Activated T-cell treated with anti-CD3 and anti-CD28 coated beads, Interleukin-2, amount 50 U/mL, for 24 hours (primary cell): Measurements from ENCODE around the gene VAPB.
A peak's percentile ranks its signal among the peaks of the same experiment; 100 is the strongest.

Source experiments
- DNase-seq: peaks from one replicate; pipeline ENCODE4 v3.0.0-alpha.2; 2020
- H3K27ac Mint-ChIP-seq: 2 replicates; pipeline ENCODE4 v1.8.0; 2020; ENCODE audit warnings: mild to moderate bottlenecking, mixed read lengths
- H3K27me3 Mint-ChIP-seq: 2 replicates; pipeline ENCODE4 v1.8.0; 2020; ENCODE audit warnings: mixed read lengths
- H3K36me3 Mint-ChIP-seq: 2 replicates; pipeline ENCODE4 v1.8.0; 2020; ENCODE audit warnings: low read depth, mixed read lengths
- H3K4me1 Mint-ChIP-seq: 2 replicates; pipeline ENCODE4 v1.8.0; 2020; ENCODE audit warnings: low read depth, mixed read lengths
- H3K4me3 Mint-ChIP-seq: 2 replicates; pipeline ENCODE4 v1.8.0; 2020; ENCODE audit warnings: mild to moderate bottlenecking, moderate library complexity, mixed read lengths
- H3K9me3 Mint-ChIP-seq: 2 replicates; pipeline ENCODE4 v1.8.0; 2020; ENCODE audit warnings: mixed read lengths

The VAPB gene

GRCh38 chr20:58388882-58389323 lies at the start of gene VAPB:
Gene VAPB (plus strand): TSS chr20:58389229. CDS start chr20:58389460, 231 bp downstream.
- H3K4me1 Mint-ChIP-seq = peaks cover 44% of the 10 kb centered on the region
- peak within 1 kb of the TSS; percentile 98 for H3K27ac Mint-ChIP-seq
- H3K27me3 Mint-ChIP-seq = peaks cover 3% of the 10 kb centered on the region
- no peaks in the 10 kb centered on the region for H3K9me3 Mint-ChIP-seq
- peak within 1 kb of the TSS; percentile 97 for H3K4me3 Mint-ChIP-seq
- peaks cover 42% of the 10 kb centered on the region for H3K36me3 Mint-ChIP-seq
- peak; percentile 99 for DNase-seq

DNA sequence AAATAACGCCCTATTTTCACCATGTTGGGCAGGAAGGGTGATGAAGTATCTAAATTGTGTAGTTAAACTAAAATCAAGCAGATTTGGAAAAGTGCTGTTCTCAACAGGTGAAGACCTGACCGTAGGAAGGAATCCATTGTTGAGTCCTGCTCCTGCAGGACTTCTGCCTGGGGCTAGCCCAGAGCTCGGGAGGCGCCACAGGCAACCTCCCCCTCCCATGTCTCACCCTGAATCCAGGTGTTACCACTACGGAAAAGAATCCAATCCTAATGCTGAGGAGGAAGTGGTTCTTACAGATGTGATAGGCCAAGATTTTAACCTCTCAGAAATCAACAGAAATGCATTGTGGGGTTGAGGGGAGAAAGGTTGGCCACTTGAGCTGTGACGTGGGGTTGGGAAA lies 49.3 kb upstream of the VAPB start:
- Mint-ChIP-seq H3K36me3 (peaks cover 68% of the 10 kb centered on the region), H3K27me3 (no peaks in the 10 kb centered on the region), H3K4me1 (peaks cover 47% of the 10 kb centered on the region), H3K9me3 (no peaks in the 10 kb centered on the region), H3K4me3 (no peak overlapping the region), H3K27ac (no peak overlapping the region)
- no peak for DNase-seq

DNA sequence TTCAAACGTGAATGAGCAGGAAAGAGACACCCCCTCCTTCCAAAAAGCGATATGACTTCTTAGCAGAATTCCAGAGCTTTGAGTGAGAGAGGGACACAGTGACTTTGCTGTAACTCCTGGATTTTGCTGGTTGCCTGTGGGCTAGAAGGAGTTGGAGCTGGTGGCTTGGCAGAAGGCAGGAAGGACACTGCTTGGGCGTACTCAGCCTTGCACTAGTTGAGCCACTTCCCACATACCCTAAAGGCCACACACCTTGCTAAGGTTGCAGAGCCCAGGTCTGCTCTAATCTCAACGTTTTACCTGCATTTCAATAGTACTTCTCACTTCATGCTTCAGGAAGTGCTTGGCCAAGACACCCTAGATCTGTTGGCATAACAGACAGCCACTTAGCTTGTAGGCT lies 48.9 kb upstream of the VAPB start:
- H3K9me3 Mint-ChIP-seq = no peaks in the 10 kb centered on the region
- H3K36me3 Mint-ChIP-seq = peaks cover 69% of the 10 kb centered on the region
- no peak overlapping the region for H3K4me3 Mint-ChIP-seq
- peak overlapping the region; percentile 14 for H3K27ac Mint-ChIP-seq
- H3K4me1 Mint-ChIP-seq = peaks cover 47% of the 10 kb centered on the region
- no peak for DNase-seq
- H3K27me3 Mint-ChIP-seq = no peaks in the 10 kb centered on the region

DNA sequence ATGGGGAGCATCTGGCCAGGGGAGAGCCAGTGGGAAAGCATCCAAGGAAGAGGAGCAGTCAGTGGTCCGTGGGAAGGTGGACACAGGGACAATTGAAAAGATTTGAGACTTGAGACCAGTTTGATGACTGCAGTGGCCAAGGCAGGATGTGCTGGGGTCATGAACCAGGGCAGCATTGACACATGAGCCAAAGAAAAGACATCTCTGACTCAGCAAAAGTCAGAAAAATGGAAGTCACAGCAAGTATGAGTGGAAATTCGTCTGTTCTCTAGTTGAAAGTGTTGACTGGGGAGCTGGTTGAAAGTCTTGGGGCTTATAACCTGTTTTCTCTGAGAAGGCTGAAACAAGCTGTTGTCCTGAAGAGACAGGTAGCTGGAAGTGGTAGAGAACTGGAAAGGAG lies 48.2 kb upstream of the VAPB start:
- H3K36me3 Mint-ChIP-seq = peaks cover 71% of the 10 kb centered on the region
- no peaks in the 10 kb centered on the region for H3K9me3 Mint-ChIP-seq
- H3K27ac Mint-ChIP-seq = peak overlapping the region; percentile 24
- peaks cover 46% of the 10 kb centered on the region for H3K4me1 Mint-ChIP-seq
- no peaks in the 10 kb centered on the region for H3K27me3 Mint-ChIP-seq
- H3K4me3 Mint-ChIP-seq = no peak overlapping the region
- DNase-seq = no peak

DNA sequence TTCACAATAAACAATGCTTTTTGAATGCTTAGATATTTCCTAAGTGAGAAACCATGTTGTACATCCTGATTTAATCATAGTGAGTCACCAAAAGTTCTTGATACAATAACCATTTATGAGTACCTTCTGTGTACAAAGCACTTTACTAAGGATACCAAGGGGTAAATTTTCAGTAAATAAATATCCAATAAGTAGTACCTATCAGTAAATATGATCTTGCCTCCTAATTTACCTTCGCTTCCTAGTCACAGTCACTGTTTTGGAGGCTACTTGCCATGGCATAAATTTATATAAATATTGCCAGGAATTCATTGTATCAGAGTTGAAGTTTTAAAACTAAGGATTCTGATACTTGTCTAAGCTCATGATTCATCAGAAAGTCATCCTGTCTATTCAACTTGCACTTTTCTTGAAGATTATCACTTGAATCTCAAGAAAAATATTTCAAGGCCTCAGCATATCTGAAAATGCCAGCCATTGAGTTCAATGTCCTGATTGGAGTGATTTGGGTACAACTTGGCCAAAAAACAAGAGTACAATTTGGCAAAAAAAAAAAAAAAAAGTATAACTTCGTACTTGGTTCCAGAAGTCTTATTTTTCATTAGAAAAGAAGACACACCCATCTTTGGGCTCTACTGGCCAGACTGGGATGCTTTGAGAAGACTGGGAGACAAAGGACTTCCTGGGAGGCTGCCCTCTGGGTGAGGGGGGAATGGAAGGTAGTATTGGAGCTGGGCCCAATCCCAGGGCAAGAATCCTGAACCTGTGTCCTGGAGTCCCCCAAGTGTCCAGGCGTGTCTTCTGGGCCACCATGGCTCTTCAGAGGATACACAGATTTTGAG lies 46.7 kb upstream of the VAPB start:
- peaks cover 41% of the 10 kb centered on the region for H3K4me1 Mint-ChIP-seq
- H3K27me3 Mint-ChIP-seq = no peaks in the 10 kb centered on the region
- H3K9me3 Mint-ChIP-seq = no peaks in the 10 kb centered on the region
- peaks cover 76% of the 10 kb centered on the region for H3K36me3 Mint-ChIP-seq
- H3K4me3 Mint-ChIP-seq = no peak overlapping the region
- peak overlapping the region; percentile 44 for H3K27ac Mint-ChIP-seq
- no peak for DNase-seq

- Mint-ChIP-seq H3K27me3 (no peaks in the 10 kb centered on the region), H3K4me1 (peaks cover 33% of the 10 kb centered on the region), H3K4me3 (no peak overlapping the region), H3K9me3 (no peaks in the 10 kb centered on the region), H3K27ac (no peak overlapping the region), H3K36me3 (peaks cover 82% of the 10 kb centered on the region)
- DNase-seq = no peak
These were observed 44.3 kb upstream of the VAPB start for GRCh38 chr20:58344741-58345140.

DNA sequence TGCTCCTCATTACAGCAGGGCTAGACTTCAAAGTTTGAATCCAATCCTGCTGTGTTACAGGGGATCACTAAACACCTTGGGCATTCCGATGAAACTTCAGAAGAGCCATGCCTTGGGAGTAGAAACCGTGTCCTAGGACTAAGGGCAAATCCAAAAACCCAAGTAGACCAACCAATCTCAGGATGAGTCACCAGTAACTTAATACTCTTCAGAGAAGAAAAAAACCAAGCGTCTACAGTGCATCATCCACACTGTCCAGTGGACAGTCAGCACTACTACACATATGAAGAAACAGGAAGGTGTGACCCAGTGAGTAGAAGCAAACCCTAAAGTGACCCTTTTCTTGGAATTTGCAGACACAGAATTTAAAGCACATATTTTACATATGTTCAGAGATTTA lies 39.5 kb upstream of the VAPB start:
- H3K27ac Mint-ChIP-seq = no peak overlapping the region
- H3K36me3 Mint-ChIP-seq = peaks cover 78% of the 10 kb centered on the region

GRCh38 chr20:58352468-58352867 lies 36.6 kb upstream of the VAPB start:
- no peak for DNase-seq
- H3K4me1 Mint-ChIP-seq = peaks cover 16% of the 10 kb centered on the region
- no peaks in the 10 kb centered on the region for H3K27me3 Mint-ChIP-seq
- no peaks in the 10 kb centered on the region for H3K9me3 Mint-ChIP-seq
- H3K36me3 Mint-ChIP-seq = peaks cover 71% of the 10 kb centered on the region
- peak overlapping the region; percentile 83 for H3K27ac Mint-ChIP-seq
- no peak overlapping the region for H3K4me3 Mint-ChIP-seq

More for the DNA sequence above, 39.5 kb upstream of the VAPB start:
- Mint-ChIP-seq H3K4me3 (no peak overlapping the region), H3K27me3 (no peaks in the 10 kb centered on the region), H3K4me1 (peaks cover 16% of the 10 kb centered on the region), H3K9me3 (no peaks in the 10 kb centered on the region)
- DNase-seq = no peak

DNA sequence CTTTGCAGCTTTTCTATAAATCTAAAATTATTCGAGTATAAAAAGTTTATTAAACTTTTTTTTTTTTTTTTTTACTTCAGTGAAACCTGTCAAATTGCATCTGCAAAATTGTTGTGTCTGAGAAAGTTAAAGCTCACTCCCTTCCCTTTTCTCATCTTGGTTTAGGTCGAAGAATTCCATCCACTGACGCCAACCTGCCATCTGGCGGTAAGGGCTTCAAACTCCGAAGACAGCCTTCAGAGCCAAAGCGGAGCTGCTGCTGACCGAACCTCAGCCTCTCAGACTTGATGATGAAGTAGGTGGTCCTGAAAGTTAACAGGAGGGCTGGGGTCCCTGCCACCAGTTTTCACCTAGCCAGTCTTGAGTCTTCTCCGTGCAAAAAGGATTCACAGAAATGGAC lies 29.6 kb upstream of the VAPB start:
- Mint-ChIP-seq H3K4me3 (no peak overlapping the region), H3K27ac (no peak overlapping the region), H3K9me3 (no peaks in the 10 kb centered on the region), H3K4me1 (no peaks in the 10 kb centered on the region), H3K36me3 (peaks cover 86% of the 10 kb centered on the region), H3K27me3 (no peaks in the 10 kb centered on the region)
- DNase-seq = no peak

DNA sequence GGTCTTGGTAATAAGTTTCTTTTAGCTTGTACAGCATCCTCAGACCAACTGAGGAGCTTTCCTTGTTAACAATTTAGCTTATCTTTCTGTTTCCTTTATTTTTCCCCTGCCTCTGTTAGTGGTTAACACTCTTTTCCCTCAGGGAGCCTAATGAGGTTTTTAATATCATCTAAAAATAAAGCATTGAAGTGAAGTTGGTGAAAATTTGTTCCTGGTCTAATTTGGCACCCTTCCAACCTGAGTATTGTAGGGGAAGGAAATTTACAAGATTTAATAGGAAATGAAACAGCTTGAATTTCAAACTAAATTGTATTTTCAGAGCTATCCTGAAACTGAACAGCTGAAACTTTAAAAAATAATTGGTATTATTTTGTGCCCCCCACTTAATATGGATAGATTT lies 28.1 kb upstream of the VAPB start:
- H3K4me3 Mint-ChIP-seq = no peak overlapping the region
- H3K4me1 Mint-ChIP-seq = peaks cover 2% of the 10 kb centered on the region
- peaks cover 81% of the 10 kb centered on the region for H3K36me3 Mint-ChIP-seq
- H3K27me3 Mint-ChIP-seq = no peaks in the 10 kb centered on the region
- no peak overlapping the region for H3K27ac Mint-ChIP-seq
- no peaks in the 10 kb centered on the region for H3K9me3 Mint-ChIP-seq
- no peak for DNase-seq

- H3K9me3 Mint-ChIP-seq = no peaks in the 10 kb centered on the region
- peaks cover 85% of the 10 kb centered on the region for H3K36me3 Mint-ChIP-seq
- peaks cover 7% of the 10 kb centered on the region for H3K4me1 Mint-ChIP-seq
- no peak overlapping the region for H3K4me3 Mint-ChIP-seq
- no peaks in the 10 kb centered on the region for H3K27me3 Mint-ChIP-seq
- H3K27ac Mint-ChIP-seq = no peak overlapping the region
- no peak for DNase-seq
These were observed 27.4 kb upstream of the VAPB start for GRCh38 chr20:58361481-58362205.

DNA sequence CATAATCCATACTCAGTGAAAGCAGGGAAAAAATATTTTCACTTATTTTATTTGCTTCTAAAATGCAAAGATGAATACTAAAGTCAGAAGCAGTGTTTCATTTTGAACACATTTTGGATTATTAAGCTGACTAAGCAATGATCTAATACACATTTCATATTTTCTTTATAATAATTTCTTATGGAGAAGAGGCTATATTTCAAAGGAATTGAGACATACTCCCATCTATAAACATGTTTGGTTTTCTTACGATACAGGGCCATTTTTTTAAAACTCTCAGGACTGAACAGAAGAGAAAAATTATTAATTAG lies 26.9 kb upstream of the VAPB start:
- H3K27ac Mint-ChIP-seq = no peak overlapping the region
- H3K4me3 Mint-ChIP-seq = no peak overlapping the region
- no peaks in the 10 kb centered on the region for H3K9me3 Mint-ChIP-seq
- H3K27me3 Mint-ChIP-seq = no peaks in the 10 kb centered on the region
- DNase-seq = no peak
- peaks cover 81% of the 10 kb centered on the region for H3K36me3 Mint-ChIP-seq
- H3K4me1 Mint-ChIP-seq = peaks cover 7% of the 10 kb centered on the region

- peaks cover 7% of the 10 kb centered on the region for H3K4me1 Mint-ChIP-seq
These were observed 26.1 kb upstream of the VAPB start for GRCh38 chr20:58362970-58363369.

DNA sequence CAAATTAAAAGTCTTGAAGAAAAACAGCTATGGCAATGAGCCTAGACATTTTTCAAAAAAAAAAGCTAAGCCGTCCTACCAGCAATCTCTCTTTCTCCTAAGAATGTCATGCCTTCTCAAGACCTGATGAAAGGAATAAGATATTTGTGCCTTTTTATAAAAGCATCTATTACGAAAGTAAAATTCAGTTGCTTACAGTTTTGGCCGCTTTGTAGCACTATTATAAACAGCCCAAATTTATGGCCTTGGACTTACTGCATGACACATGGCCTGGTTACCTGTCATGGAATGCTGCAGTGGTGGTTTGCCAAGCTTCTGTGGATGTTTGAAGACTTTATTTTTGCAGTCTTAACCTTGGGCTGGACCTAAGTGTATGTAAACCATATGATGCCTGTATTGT lies 22.2 kb upstream of the VAPB start:
- H3K27me3 Mint-ChIP-seq = no peaks in the 10 kb centered on the region
- peaks cover 49% of the 10 kb centered on the region for H3K36me3 Mint-ChIP-seq
- no peak overlapping the region for H3K4me3 Mint-ChIP-seq
- no peak for DNase-seq
- no peaks in the 10 kb centered on the region for H3K9me3 Mint-ChIP-seq
- peaks cover 7% of the 10 kb centered on the region for H3K4me1 Mint-ChIP-seq
- no peak overlapping the region for H3K27ac Mint-ChIP-seq

More at GRCh38 chr20:58362970-58363369, 26.1 kb upstream of the VAPB start:
- no peaks in the 10 kb centered on the region for H3K9me3 Mint-ChIP-seq
- no peaks in the 10 kb centered on the region for H3K27me3 Mint-ChIP-seq
- peaks cover 77% of the 10 kb centered on the region for H3K36me3 Mint-ChIP-seq
- no peak overlapping the region for H3K4me3 Mint-ChIP-seq
- DNase-seq = no peak
- peak overlapping the region; percentile 10 for H3K27ac Mint-ChIP-seq

DNA sequence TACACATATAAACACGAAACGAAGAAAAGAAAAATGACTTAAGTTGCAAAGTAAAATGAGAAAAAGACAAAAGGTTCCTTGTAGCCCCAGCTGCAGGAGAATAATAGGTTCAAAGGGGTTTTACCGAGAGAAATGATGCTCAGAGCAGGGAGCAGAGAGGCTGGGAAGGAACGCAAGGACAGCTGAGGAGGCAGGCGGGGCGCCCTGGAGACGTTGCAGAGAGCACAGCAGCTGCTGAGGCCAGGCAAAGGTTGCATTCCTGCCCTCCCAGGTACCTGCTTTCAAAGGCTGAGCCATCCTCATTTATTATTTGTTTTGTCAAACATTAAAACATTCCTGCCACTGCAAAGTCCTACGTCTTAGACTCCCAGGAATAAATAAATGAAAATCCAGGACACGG lies 16.2 kb upstream of the VAPB start:
- DNase-seq = no peak
- H3K9me3 Mint-ChIP-seq = no peaks in the 10 kb centered on the region
- peaks cover 10% of the 10 kb centered on the region for H3K27me3 Mint-ChIP-seq
- H3K4me3 Mint-ChIP-seq = no peak overlapping the region
- H3K36me3 Mint-ChIP-seq = peaks cover 5% of the 10 kb centered on the region
- H3K27ac Mint-ChIP-seq = no peak overlapping the region
- no peaks in the 10 kb centered on the region for H3K4me1 Mint-ChIP-seq
